ENCODE results near the gene HPCAL4. TPM values are rescaled to one million over a fixed set of nuclear protein-coding genes. Genes with fewer than 3 reads are reported as not detected.

Gene HPCAL4
- 0.30 to 0.36 TPM (median 0.34 TPM) in 5 replicates for total RNA-seq (2022; extraction: Qiagen RNA extraction; ENCODE audit: low read depth)

DNA sequence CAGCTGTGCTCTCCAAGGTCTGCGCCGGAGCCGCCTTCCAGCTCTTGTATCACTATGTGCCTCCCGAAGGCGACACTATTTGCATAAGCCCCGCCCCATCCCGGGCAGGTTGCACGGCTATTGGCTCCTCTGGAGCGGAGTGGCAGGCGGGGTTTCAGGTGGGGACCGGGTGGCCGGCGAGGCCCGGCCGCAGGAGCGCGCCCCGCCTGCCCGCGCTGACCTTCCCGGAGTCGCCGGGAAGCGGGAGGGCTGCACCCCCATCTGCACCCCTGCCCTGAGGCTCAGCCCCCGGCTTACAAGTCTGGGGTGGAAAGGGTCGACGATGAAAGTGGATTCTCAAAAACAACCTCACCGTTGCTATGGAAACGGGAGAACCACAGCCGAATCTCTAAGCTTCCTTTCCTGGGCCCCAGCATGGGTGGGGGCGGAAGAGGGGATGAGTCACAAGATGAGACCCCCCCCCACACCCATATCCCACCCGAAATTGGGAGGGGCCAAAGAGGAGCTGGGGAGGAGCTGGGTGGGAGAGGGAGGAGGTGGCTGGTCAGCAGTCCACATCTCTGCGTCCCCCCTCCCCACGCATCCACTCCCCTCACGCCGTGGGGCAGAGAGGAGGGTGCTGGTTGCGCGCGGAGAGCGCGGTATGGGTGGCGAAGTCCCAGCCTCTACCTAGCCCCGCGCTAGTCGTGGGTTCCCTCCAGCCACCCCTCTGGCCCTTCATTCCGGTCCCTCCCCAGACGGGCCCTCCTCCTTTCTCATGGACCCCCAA lies at the start of gene HPCAL4:
Gene HPCAL4 (minus strand): TSS at position 51 of the 769 bp plus-strand sequence. CDS start 6,830 bp downstream, outside the sequence.

DNA sequence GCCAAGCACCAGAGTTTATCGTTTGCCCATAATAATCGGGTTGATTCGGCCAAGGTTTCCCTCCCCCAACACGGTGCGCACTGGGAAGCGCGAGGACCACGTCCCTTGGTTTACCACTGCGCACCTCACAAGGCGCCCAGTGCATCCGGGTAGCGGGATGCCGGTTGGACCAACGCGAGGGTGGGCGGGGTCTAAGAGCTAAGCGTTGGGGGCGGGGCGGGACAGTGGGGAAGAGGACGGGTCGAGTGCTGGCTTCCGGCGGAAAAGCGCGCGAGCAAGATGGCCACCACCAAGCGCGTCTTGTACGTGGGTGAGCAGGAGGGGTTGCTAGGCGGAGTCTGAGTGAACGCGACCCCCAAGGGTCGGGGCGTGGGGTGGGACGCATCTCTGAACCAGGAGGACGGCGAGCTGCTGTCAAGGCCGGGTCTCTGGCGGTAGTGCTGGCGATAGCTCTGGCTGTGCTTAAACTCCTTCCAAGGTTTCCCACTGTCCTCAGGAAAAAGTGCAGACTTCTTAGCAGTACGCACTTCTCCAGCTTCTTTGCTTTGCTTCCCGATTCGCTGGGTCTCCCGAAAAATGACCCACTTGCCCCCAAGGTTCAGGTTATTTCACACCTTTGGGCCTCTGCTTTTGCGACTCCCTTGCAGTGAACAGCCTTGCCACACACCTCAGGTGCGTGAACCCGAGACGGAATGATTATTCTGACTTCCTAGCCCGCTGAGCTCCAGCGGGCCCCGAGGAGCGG lies 47.6 kb upstream of the HPCAL4 start, which contains the start of gene PPIE:
Gene PPIE (plus strand): TSS at position 261 of the 745 bp plus-strand sequence. CDS start 19 bp downstream, at position 280.

DNA sequence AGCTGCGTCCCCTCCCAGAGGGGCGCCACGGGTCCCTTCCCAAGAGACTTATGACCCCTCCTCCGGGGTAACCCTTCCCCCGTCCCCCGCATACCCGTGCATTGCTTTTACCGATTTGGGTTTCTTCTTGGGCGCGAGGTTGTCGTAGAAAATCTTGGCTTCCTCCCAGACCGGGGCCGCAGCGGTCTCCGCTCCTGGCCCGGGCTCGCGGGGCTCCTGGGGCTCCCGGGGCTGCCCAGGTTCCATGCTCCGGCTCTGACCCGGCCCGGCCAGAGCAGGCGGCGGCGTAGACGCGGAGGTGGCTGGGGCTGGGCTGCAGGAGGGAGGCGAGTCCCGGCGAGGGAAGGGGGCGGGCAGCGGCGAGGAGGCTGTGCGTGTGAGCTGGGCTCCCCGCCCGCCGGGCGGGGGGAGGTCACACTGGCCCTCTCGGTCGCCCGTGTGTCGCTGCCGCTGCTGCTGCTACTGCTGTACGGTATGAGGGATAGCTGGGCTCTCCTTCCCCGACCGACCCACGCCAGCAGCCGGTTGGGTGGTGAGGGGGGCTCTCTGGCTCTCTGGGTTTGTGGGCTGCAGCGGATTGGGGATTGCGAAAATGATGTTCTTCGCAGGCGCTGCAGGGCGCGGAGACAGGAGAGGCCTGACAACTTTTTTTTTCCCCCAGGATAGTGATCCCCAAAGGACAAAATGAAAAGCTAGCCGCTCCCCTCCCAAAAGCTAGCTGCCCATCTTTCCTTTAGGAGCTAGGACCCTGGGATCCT lies 19.3 kb downstream of the HPCAL4 start, which contains the start of gene NT5C1A:
Gene NT5C1A (minus strand): TSS at position 315 of the 758 bp plus-strand sequence. CDS start 69 bp downstream, at position 246.

DNA sequence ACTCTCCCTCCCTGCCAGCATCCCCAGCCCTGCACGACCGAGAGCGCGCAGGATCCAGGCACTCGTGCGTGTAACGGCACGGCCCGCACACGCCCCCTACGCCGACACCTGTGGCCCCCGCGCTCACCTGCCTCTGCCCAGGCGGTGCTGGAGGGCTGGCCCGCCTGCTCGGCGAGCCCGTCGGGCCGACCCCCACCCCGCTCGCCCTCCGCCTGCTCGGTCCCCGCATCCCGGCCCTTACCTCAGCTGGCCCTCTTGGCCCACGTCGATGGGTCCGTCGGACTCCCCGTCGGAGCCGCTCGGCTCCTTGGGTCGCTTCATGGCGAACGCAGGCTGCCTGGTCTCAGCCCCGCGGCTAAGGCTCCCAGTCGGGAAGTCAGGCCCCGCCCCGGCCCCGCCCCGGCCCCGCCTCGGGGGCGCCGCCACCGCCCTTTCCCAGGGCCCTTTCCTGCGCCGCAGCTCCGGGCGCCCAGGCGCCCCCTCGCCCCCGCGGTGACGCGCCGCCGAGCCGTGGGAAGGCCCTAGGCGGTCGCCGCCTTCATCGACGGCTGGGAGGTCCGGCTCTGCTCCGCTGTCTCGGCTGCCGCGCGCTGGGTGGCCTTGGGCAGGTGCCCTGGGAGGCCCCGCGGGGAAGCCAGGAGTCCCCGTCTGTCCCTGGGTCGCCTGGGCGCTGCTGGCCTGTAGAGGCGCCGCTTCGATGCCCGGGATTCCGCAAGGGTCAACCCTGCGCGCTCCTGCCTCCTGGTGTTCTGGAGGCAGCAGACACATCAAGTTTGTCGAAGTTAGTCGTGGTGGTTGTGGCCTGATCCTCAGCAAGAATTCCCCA lies 51.7 kb downstream of the HPCAL4 start, which contains the start of gene HEYL:
Gene HEYL (minus strand): TSS at position 339 of the 826 bp plus-strand sequence. CDS start 18 bp downstream, at position 321.

Other genes starting within 250 kb of the HPCAL4 start
- 0.13 to 0.31 TPM in 2 of 5 replicates, not detected in the others for gene BMP8A, start 199.8 kb downstream of the HPCAL4 start, total RNA-seq (2022; extraction: Qiagen RNA extraction; ENCODE audit: low read depth)
- gene PABPC4, start 114.6 kb downstream of the HPCAL4 start, total RNA-seq (2022; extraction: Qiagen RNA extraction; ENCODE audit: low read depth) = 127 to 155 TPM (median 137 TPM) in 5 replicates
- 2.9 to 3.6 TPM (median 3.0 TPM) in 5 replicates for gene HEYL, start 51.8 kb downstream of the HPCAL4 start, total RNA-seq (2022; extraction: Qiagen RNA extraction; ENCODE audit: low read depth)
- not detected in 5 replicates for gene NT5C1A, start 19.3 kb downstream of the HPCAL4 start, total RNA-seq (2022; extraction: Qiagen RNA extraction; ENCODE audit: low read depth)
- gene PPIE, start 47.4 kb upstream of the HPCAL4 start, total RNA-seq (2022; extraction: Qiagen RNA extraction; ENCODE audit: low read depth) = 40.7 to 42.9 TPM (median 41.6 TPM) in 5 replicates
- 0.49 to 0.97 TPM (median 0.63 TPM) in 5 replicates for gene OXCT2, start 79.9 kb upstream of the HPCAL4 start, total RNA-seq (2022; extraction: Qiagen RNA extraction; ENCODE audit: low read depth)
- gene BMP8B, start 97.4 kb upstream of the HPCAL4 start, total RNA-seq (2022; extraction: Qiagen RNA extraction; ENCODE audit: low read depth) = 4.4 to 5.5 TPM (median 5.0 TPM) in 5 replicates
- gene TRIT1, start 192.1 kb upstream of the HPCAL4 start, total RNA-seq (2022; extraction: Qiagen RNA extraction; ENCODE audit: low read depth) = 13.7 to 17.7 TPM (median 16.3 TPM) in 5 replicates
- gene MYCL, start 210.5 kb upstream of the HPCAL4 start, total RNA-seq (2022; extraction: Qiagen RNA extraction; ENCODE audit: low read depth) = 1.3 to 1.7 TPM (median 1.5 TPM) in 5 replicates